HFF-Myc (cell line): ENCODE results near the gene CNTN5.

Source experiments
- DNase-seq: peaks from one replicate; pipeline ENCODE4 v3.0.0-alpha.2; 2011; ENCODE audit warnings: low read depth; ENCODE audit errors: extremely low read depth
- H3K4me3 ChIP-seq: replicated peaks from 2 replicates; pipeline ENCODE4 v1.5.1; 2011; ENCODE audit warnings: low read depth, mild to moderate bottlenecking, control low read depth, low read length
- CTCF ChIP-seq: IDR thresholded peaks from 2 replicates; pipeline ENCODE4 v1.5.1; 2012; ENCODE audit warnings: mild to moderate bottlenecking, low read depth, low read length, control low read depth; ENCODE audit errors: missing control alignments

The CNTN5 gene

GRCh38 chr11:99791354-99791753 is 770.6 kb downstream of the CNTN5 start:
- DNase-seq, result no peak
- no peak for TF ChIP-seq CTCF
- no peak overlapping the region for H3K4me3 ChIP-seq

- H3K4me3 ChIP-seq, result no peak overlapping the region
- no peak for DNase-seq
- no peak for TF ChIP-seq CTCF
Measured at GRCh38 chr11:99795999-99796398, 775.2 kb downstream of the CNTN5 start.

DNA sequence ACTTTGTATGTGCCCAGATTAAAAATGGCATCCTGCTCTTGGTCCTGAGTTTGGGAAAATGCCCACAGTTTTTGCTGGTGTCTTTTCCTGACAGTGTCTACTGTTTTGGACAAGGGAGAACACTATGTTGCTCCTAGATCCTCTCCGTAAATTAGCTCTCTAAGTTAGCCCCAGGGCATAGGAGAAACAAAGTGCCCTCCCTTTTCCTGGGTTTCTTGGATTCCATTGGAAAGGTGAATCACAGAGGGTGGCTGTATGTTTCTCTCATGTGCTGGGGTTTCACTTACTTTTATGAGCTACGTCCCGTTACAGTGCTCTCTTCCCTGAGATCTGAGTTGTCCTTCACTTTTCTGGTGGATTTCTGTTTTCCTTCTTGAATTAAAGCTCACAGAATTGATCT is 782.8 kb downstream of the CNTN5 start:
- DNase-seq, result no peak
- TF ChIP-seq CTCF, result no peak
- no peak overlapping the region for H3K4me3 ChIP-seq

GRCh38 chr11:99812516-99812915 is 791.8 kb downstream of the CNTN5 start:
- no peak for DNase-seq
- no peak for TF ChIP-seq CTCF
- H3K4me3 ChIP-seq, result no peak overlapping the region

DNA sequence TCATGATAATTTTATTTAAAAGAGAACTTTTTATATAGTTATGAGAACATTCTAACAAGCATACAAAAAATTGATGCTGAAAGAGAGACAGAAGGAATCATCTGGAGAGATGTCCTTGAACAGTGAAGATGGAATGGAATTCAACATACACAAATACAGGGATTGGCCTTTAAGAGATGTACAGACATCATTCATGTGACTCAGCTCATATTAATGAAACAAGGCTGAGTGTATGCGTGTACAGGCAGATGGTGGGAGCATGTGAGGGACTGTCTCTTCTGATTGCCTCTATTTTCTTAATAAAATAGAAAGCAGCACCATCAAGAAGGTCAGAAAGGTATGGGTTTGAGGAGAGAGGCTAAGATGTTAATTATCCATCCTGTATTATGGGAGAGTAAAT is 793.3 kb downstream of the CNTN5 start:
- no peak for TF ChIP-seq CTCF
- no peak overlapping the region for H3K4me3 ChIP-seq
- no peak for DNase-seq

DNA sequence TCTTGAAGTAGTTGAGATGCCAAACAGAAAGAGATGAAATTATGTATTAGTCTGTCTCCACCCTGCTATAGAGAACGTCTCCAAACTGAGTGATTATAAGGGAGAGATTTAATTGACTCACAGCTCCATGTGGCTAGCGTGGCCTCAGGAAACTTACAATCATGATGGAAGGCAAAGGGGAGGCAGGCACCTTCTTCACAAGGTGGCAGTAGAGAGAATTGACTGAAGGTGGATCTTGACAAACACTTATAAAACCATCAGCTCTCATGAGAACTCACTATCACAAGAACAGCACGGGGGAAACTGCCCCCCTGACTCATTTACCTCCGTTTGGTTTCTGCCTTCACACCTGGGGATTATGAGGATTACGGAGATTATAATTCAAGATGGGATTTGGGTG is 794.0 kb downstream of the CNTN5 start:
- DNase-seq, result no peak
- H3K4me3 ChIP-seq, result no peak overlapping the region
- TF ChIP-seq CTCF, result no peak

DNA sequence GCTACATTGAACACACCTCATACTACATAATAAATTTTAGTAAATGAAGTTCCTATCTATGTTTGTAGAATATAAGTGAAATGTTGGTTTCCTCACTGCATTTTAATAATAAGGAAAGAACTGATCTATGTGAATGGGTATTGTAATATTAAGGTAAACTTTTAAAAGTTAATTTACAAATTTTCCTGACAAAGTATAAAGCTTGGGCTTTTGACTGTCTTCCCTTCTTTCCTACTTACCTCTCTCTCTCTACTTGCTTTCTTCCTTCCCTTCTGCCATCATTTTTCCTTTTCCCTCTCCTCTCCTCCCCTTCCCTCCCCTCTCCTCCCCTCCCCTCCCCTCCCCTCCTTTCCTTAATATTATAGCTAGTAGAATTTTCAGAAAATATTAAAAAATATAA is 798.2 kb downstream of the CNTN5 start:
- TF ChIP-seq CTCF, result no peak
- no peak overlapping the region for H3K4me3 ChIP-seq
- no peak for DNase-seq
